IMR-90 (cell line): ENCODE data around the gene KCNK4. TPM values are rescaled to one million over a fixed set of nuclear protein-coding genes. Genes with fewer than 3 reads are reported as not detected.

Experiments used
- ATAC-seq: fragments of 200-7000 bp; cut with Tn5 transposase; 2 replicates; pipeline ENCODE4 v1.9.1; 2020; ENCODE audit warnings: low read depth, mild to moderate bottlenecking, moderate library complexity
- BruUV-seq: library from RNA; stranded (reverse); fragments of 400-500 nt; replicated peaks from 2 replicates; lab custom pipeline; 2021; lab: Mats Ljungman, UMichigan
- CTCF ChIA-PET: fragments of 300-600 bp; formaldehyde crosslinking; extraction: SDS; loops from one replicate; lab custom pipeline; 2021; ENCODE audit warnings: antibody characterized with exemption; lab: Yijun Ruan, JAX
- POLR2A ChIA-PET: fragments of 300-600 bp; sonication (Branson Sonifier 250); formaldehyde crosslinking; loops from one replicate; lab custom pipeline; 2022; ENCODE audit warnings: antibody characterized with exemption; ENCODE audit not compliant: unreplicated experiment; lab: Charles Lee
- DNase-seq: peaks from one replicate; pipeline ENCODE4 v3.0.0; 2013
- H2AFZ ChIP-seq: replicated peaks from 2 replicates; pipeline ENCODE3; 2013; ENCODE audit warnings: low read length, mild to moderate bottlenecking; ENCODE audit not compliant: poor library complexity
- H2AK5ac ChIP-seq: 2 replicates; pipeline ENCODE4 v1.6.1; 2013; ENCODE audit warnings: low read depth, low read length, inconsistent platforms
- H2AK9ac ChIP-seq: replicated peaks from 2 replicates; pipeline ENCODE3; 2013; ENCODE audit warnings: mild to moderate bottlenecking, low read depth, low read length, moderate library complexity; ENCODE audit not compliant: poor library complexity
- H2BK120ac ChIP-seq: 2 replicates; pipeline ENCODE4 v1.6.1; 2013; ENCODE audit warnings: low read depth, low read length, inconsistent platforms
- H2BK15ac ChIP-seq: 3 replicates; pipeline ENCODE4 v1.6.1; 2013; ENCODE audit warnings: low read depth, low read length, inconsistent platforms
- H2BK20ac ChIP-seq: 2 replicates; pipeline ENCODE4 v1.6.1; 2013; ENCODE audit warnings: low read depth, mild to moderate bottlenecking, inconsistent platforms, low read length, moderate library complexity
- H2BK5ac ChIP-seq: 2 replicates; pipeline ENCODE4 v1.6.1; 2013; ENCODE audit warnings: mild to moderate bottlenecking, low read depth, low read length, inconsistent platforms; ENCODE audit not compliant: poor library complexity, severe bottlenecking
- H3K14ac ChIP-seq: replicated peaks from 2 replicates; pipeline ENCODE4 v1.6.1; 2013; ENCODE audit warnings: low read depth, low read length, inconsistent platforms
- H3K18ac ChIP-seq: 2 replicates; pipeline ENCODE4 v1.6.1; 2013; ENCODE audit warnings: low read depth, low read length, control low read depth
- H3K23ac ChIP-seq: 2 replicates; pipeline ENCODE4 v1.6.1; 2013; ENCODE audit warnings: low read depth, low read length, inconsistent platforms
- H3K27ac ChIP-seq: 2 replicates; pipeline ENCODE4 v1.5.1; 2013; ENCODE audit warnings: mild to moderate bottlenecking, control low read depth, low read length; ENCODE audit not compliant: insufficient read depth
- H3K27me3 ChIP-seq: 2 replicates; pipeline ENCODE4 v1.6.1; 2013; ENCODE audit warnings: low read length; ENCODE audit not compliant: control insufficient read depth, insufficient read depth
- H3K36me3 ChIP-seq: 2 replicates; pipeline ENCODE4 v1.6.1; 2013; ENCODE audit warnings: low read length, mixed read lengths; ENCODE audit not compliant: control insufficient read depth, insufficient read depth
- H3K4ac ChIP-seq: 2 replicates; pipeline ENCODE4 v1.6.1; 2013; ENCODE audit warnings: low read depth, low read length, inconsistent platforms
- H3K4me1 ChIP-seq: 2 replicates; pipeline ENCODE4 v1.6.1; 2013; ENCODE audit warnings: low read length, mixed read lengths; ENCODE audit not compliant: control insufficient read depth, insufficient read depth
- H3K4me2 ChIP-seq: 2 replicates; pipeline ENCODE4 v1.6.1; 2013; ENCODE audit warnings: low read depth, mild to moderate bottlenecking, control low read depth, low read length, moderate library complexity
- H3K4me3 ChIP-seq: 2 replicates; pipeline ENCODE4 v1.5.1; 2013; ENCODE audit warnings: low read depth, mild to moderate bottlenecking, control low read depth, low read length, moderate library complexity; ENCODE audit not compliant: insufficient read depth
- H3K56ac ChIP-seq: 2 replicates; pipeline ENCODE4 v1.6.1; 2013; ENCODE audit warnings: low read length, inconsistent platforms; ENCODE audit not compliant: insufficient read depth; ENCODE audit errors: extremely low read depth
- H3K79me1 ChIP-seq, 2 experiments: 2 replicates each; pipeline ENCODE4 v1.6.1; 2013; ENCODE audit warnings: low read length in 2 of 2, inconsistent platforms in 1 of 2, low read depth in 1 of 2
- H3K9ac ChIP-seq: 2 replicates; pipeline ENCODE4 v1.6.1; 2013; ENCODE audit warnings: low read depth, low read length, control low read depth
- H3K9me1 ChIP-seq: 2 replicates; pipeline ENCODE4 v1.6.1; 2013; ENCODE audit warnings: low read length, inconsistent platforms; ENCODE audit not compliant: insufficient read depth
- H3K9me3 ChIP-seq: 2 replicates; pipeline ENCODE4 v1.6.1; 2013; ENCODE audit warnings: low read length; ENCODE audit not compliant: control insufficient read depth, insufficient read depth
- H4K20me1 ChIP-seq: 2 replicates; pipeline ENCODE4 v1.6.1; 2013; ENCODE audit warnings: low read length, inconsistent platforms; ENCODE audit not compliant: insufficient read depth
- H4K5ac ChIP-seq: 2 replicates; pipeline ENCODE4 v1.6.1; 2013; ENCODE audit warnings: mild to moderate bottlenecking, low read depth, low read length, control low read depth
- H4K8ac ChIP-seq, 2 experiments: 2 replicates each; pipeline ENCODE4 v1.6.1; 2013; ENCODE audit warnings: low read depth in 2 of 2, low read length in 2 of 2, control low read depth in 1 of 2, inconsistent platforms in 1 of 2
- H4K91ac ChIP-seq: 2 replicates; pipeline ENCODE4 v1.6.1; 2013; ENCODE audit warnings: low read depth, low read length, inconsistent platforms; ENCODE audit not compliant: insufficient read depth
- BHLHE40 ChIP-seq: fragments of 150-350 bp; IDR thresholded peaks from 2 replicates; pipeline ENCODE4 v1.6.1; 2016; ENCODE audit warnings: mild to moderate bottlenecking, low read depth, low read length
- CEBPB ChIP-seq: IDR thresholded peaks from 2 replicates; pipeline ENCODE4 v1.6.1; 2012; ENCODE audit warnings: low read depth, low read length, improper control_type of control experiment
- CHD1 ChIP-seq: IDR thresholded peaks from 2 replicates; pipeline ENCODE4 v1.6.1; 2012; ENCODE audit warnings: low read depth, low read length, improper control_type of control experiment
- FOS ChIP-seq: fragments of 150-350 bp; IDR thresholded peaks from 2 replicates; pipeline ENCODE4 v1.6.1; 2016; ENCODE audit warnings: low read depth, low read length
- MAFK ChIP-seq: IDR thresholded peaks from 2 replicates; pipeline ENCODE4 v1.6.1; 2012; ENCODE audit warnings: low read depth, low read length, improper control_type of control experiment
- MAZ ChIP-seq: IDR thresholded peaks from 2 replicates; pipeline ENCODE4 v1.6.1; 2012; ENCODE audit warnings: low read depth, mild to moderate bottlenecking, low read length, improper control_type of control experiment, moderate library complexity, borderline replicate concordance
- MXI1 ChIP-seq: IDR thresholded peaks from 2 replicates; pipeline ENCODE4 v1.6.1; 2012; ENCODE audit warnings: low read depth, mild to moderate bottlenecking, low read length, moderate library complexity, borderline replicate concordance
- NFE2L2 ChIP-seq: fragments of 150-350 bp; IDR thresholded peaks from 2 replicates; pipeline ENCODE4 v1.6.1; 2016; ENCODE audit warnings: low read depth, mild to moderate bottlenecking, low read length
- RAD21 ChIP-seq: IDR thresholded peaks from 2 replicates; pipeline ENCODE4 v1.6.1; 2012; ENCODE audit warnings: low read length, improper control_type of control experiment
- SMC3 ChIP-seq: fragments of 150-350 bp; IDR thresholded peaks from 2 replicates; pipeline ENCODE4 v1.6.1; 2016; ENCODE audit warnings: low read depth, mild to moderate bottlenecking, antibody characterized with exemption, low read length, moderate library complexity
- WGBS, 2 experiments: methylation state at CpG; one replicate each; pipeline versions ENCODE4 v1.1.5 to v1.1.7; 2013; ENCODE audit warnings: missing lambda C conversion rate in 2 of 2; ENCODE audit not compliant: insufficient read length in 1 of 2; ENCODE audit errors: extremely low coverage in 2 of 2; 5-methylcytosine and 5-hydroxymethylcytosine counted together
- dilution Hi-C: fragments of 300-500 bp; cut with HindIII; formaldehyde crosslinking; loops from one replicate; pipeline ENCODE4 v1.14.3; 2018; ENCODE audit warnings: low sequenced_read_pairs; ENCODE audit not compliant: unreplicated experiment
- in situ Hi-C: fragments of 300-500 bp; cut with MboI; formaldehyde crosslinking; loops from 3 replicates; pipeline ENCODE4 v1.14.3; 2019; ENCODE audit warnings: low sequenced_read_pairs, inconsistent platforms, mixed read lengths
- intact Hi-C: fragments of 100-400 bp; cut with micrococcal nuclease; formaldehyde crosslinking; loops from 2 replicates; pipeline ENCODE4 v1.10.0; 2022
- polyA plus RNA-seq, 3 experiments: library from polyadenylated mRNA; depleted of rRNA; stranded (reverse); fragments of >200 nt; gene quantifications; 2 replicates each; pipeline ENCODE4 v1.2.3, GENCODE V29; 2012; ENCODE audit warnings: low replicate concordance in 1 of 3
- total RNA-seq: library from RNA; depleted of rRNA; stranded (reverse); fragments of >200 nt; gene quantifications from 2 replicates; pipeline ENCODE4 v1.2.3, GENCODE V29; 2012
- TF ChIP-seq, protein P1 (sequence below): fragments of 150-350 bp; IDR thresholded peaks from 2 replicates; pipeline ENCODE4 v1.6.1; 2017; ENCODE audit warnings: mild to moderate bottlenecking, antibody characterized with exemption, low read length, low read depth
- TF ChIP-seq, protein P2 (sequence below): conservative IDR thresholded peaks from 2 replicates; pipeline ENCODE4 v1.5.1; 2012; ENCODE audit warnings: mild to moderate bottlenecking, low read depth, low read length, improper control_type of control experiment

The KCNK4 gene
- total and polyA plus RNA-seq, 2 of the 4 experiments (the other 2 are of a cell fraction) = not detected

DNA sequence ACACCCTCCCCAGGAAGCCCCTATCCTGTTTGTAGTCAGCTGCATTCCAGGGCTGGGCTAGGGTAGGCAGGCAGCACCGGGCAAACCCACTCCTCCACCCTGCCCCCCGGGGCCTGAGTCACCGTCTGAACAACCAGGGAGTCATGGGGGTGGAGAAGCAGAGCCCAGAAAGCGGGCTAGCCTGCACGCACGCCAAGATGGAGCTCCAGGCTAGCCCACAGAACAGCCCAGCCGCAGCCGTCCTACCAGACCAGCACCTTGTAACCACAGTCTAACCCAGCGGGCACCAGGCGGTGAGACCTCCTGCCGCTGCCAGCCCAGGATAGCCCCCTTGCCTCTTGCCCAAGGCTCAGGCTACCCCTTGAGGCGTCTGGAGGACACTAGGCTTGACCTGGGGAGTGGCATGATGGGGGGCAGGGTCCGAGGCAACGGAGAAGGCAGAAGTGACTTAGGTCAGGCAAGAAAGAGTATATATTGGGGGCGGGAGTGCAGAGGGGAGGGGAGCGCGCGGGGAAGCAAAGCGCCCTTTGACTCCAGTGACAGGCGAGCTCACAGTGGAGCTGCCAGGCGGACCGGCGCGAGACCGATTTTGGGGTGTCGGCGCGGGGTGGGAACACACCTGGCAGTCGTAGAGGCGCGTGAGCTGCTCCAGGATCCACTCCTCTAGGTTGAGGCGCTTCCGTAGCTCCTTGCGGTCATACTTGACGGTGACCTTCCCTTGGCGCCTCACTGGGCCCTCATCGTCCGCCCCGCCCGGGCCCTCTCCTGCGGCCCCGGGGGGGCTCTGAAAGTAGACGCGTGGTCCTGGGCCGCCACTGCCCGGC is 45.1 kb upstream of the KCNK4 start:
- dilution Hi-C loops = no loop called here
- peaks cover 26% of the 10 kb centered on the region for H4K20me1 ChIP-seq
- H4K8ac ChIP-seq = peak overlapping the region; percentile 65 to 91
- H3K4ac ChIP-seq = peak overlapping the region; percentile 100
- peak overlapping the region; percentile 56 for H3K18ac ChIP-seq
- in situ Hi-C loops = no loop called here
- no TSS peak for BruUV-seq
- H3K79me1 ChIP-seq = peaks cover 8 to 33% of the 10 kb centered on the region in 2 experiments; a peak in 3 of 4 replicates
- peak overlapping the region; percentile 52; the same call in 1 of the 3 replicates for H2BK15ac ChIP-seq
- H2BK120ac ChIP-seq = peak overlapping the region; percentile 92
- peak overlapping the region; percentile 98 for H3K27ac ChIP-seq
- H3K36me3 ChIP-seq = peaks cover 12% of the 10 kb centered on the region
- H2AFZ ChIP-seq = peak overlapping the region; percentile 89
- peaks cover 9% of the 10 kb centered on the region for H3K4me1 ChIP-seq
- intact Hi-C loops = no loop called here
- peak overlapping the region; percentile 98 for H2BK5ac ChIP-seq
- peak overlapping the region; percentile 100 for H2AK5ac ChIP-seq
- H3K9me1 ChIP-seq = peaks cover 5% of the 10 kb centered on the region
- DNase-seq = peak; percentile 91
- POLR2A ChIA-PET = interaction anchor here (1.2 kb wide), 1 partner anchor 24 kb away, joined by 3 read pairs; no protein-coding TSS in a partner anchor
- 0% methylated on average over 18 of the region's 46 CpGs; no CpG with 5 or more reads in 1 of the 2 experiments for WGBS, 2 experiments
- peak overlapping the region; percentile 96 for H3K4me2 ChIP-seq
- CTCF ChIA-PET = interaction anchor here (0.6 to 2.1 kb wide), 2 partner anchors 24 to 55 kb away, joined by 4 to 7 read pairs; no protein-coding TSS in a partner anchor
- peak overlapping the region; percentile 96 for H3K23ac ChIP-seq
- peak overlapping the region; percentile 86 for H3K56ac ChIP-seq
- H4K91ac ChIP-seq = peak overlapping the region; percentile 98
- H3K9ac ChIP-seq = peak overlapping the region; percentile 93
- ATAC-seq = peak; percentile 5
- peak overlapping the region; percentile 95 for H3K4me3 ChIP-seq
- peak overlapping the region; percentile 100 for H2AK9ac ChIP-seq
- H3K14ac ChIP-seq = peak overlapping the region; percentile 100
- H4K5ac ChIP-seq = peak overlapping the region; percentile 51
- no peaks in the 10 kb centered on the region for H3K9me3 ChIP-seq
- peak overlapping the region; percentile 31 for H2BK20ac ChIP-seq
- no peaks in the 10 kb centered on the region for H3K27me3 ChIP-seq
- TF ChIP-seq SMC3 (no peak), FOS (peak; percentile 86), CHD1 (peak; percentile 71; the same call in 1 of the 2 replicates), MXI1 (peak; percentile 14; the same call in 1 of the 2 replicates), RAD21 (no peak), BHLHE40 (no peak; the same call in 1 of the 2 replicates), MAZ (peak; percentile 96), CEBPB (no peak), NFE2L2 (0 out of 2 replicates have a peak, but pooled peaks have one; percentile 23), MAFK (no peak)
- TF ChIP-seq, protein P1, sequence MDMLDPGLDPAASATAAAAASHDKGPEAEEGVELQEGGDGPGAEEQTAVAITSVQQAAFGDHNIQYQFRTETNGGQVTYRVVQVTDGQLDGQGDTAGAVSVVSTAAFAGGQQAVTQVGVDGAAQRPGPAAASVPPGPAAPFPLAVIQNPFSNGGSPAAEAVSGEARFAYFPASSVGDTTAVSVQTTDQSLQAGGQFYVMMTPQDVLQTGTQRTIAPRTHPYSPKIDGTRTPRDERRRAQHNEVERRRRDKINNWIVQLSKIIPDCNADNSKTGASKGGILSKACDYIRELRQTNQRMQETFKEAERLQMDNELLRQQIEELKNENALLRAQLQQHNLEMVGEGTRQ = 0 out of 2 replicates have a peak, but pooled peaks have one; percentile 7
- TF ChIP-seq, protein P2, sequence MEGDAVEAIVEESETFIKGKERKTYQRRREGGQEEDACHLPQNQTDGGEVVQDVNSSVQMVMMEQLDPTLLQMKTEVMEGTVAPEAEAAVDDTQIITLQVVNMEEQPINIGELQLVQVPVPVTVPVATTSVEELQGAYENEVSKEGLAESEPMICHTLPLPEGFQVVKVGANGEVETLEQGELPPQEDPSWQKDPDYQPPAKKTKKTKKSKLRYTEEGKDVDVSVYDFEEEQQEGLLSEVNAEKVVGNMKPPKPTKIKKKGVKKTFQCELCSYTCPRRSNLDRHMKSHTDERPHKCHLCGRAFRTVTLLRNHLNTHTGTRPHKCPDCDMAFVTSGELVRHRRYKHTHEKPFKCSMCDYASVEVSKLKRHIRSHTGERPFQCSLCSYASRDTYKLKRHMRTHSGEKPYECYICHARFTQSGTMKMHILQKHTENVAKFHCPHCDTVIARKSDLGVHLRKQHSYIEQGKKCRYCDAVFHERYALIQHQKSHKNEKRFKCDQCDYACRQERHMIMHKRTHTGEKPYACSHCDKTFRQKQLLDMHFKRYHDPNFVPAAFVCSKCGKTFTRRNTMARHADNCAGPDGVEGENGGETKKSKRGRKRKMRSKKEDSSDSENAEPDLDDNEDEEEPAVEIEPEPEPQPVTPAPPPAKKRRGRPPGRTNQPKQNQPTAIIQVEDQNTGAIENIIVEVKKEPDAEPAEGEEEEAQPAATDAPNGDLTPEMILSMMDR = no peak
